ENCODE results near the gene HIBCH.
"Not testable (repeated sequence)": the region's sequence is repeated elsewhere in the genome, so short reads cannot be mapped to it uniquely, and the experiment has no call there.

HIBCH gene

DNA sequence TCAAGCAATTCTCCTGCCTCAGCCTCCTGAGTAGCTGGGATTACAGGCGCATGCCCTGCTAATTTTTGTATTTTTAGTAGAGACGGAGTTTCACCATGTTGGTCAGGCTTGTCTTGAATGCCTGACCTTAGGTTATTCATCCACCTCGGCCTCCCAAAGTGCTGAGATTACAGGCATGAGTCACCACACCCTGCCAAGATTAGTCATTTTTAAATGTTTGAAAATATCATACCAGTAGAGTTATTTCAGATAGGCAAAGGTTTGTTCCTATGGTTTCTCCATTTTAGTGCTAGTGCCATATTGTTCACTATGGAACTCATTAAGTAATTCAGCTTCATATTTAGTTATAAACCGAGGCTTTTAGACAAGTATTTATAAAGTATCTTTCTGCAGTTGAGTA, 52.3 kb downstream of the HIBCH start:
- no peak overlapping the region for H3K9ac ChIP-seq (ENCODE audit: low read length)
- H3K36me3 ChIP-seq (ENCODE audit: insufficient read depth, low read length) = no peaks in the 10 kb centered on the region
- H3K4me3 ChIP-seq (ENCODE audit: low read depth in 1 of 2, low read length in 2 of 2) = no peak overlapping the region
- H3K4me1 ChIP-seq (ENCODE audit: insufficient read depth, low read length) = no peaks in the 10 kb centered on the region
- no peaks in the 10 kb centered on the region for H3K27me3 ChIP-seq (ENCODE audit: control insufficient read depth in 1 of 2, insufficient read depth in 2 of 2, low read length in 2 of 2)
- H3K9me3 ChIP-seq (ENCODE audit: low read length) = no peaks in the 10 kb centered on the region
- H3K27ac ChIP-seq (ENCODE audit: low read depth, low read length) = no peak overlapping the region

DNA sequence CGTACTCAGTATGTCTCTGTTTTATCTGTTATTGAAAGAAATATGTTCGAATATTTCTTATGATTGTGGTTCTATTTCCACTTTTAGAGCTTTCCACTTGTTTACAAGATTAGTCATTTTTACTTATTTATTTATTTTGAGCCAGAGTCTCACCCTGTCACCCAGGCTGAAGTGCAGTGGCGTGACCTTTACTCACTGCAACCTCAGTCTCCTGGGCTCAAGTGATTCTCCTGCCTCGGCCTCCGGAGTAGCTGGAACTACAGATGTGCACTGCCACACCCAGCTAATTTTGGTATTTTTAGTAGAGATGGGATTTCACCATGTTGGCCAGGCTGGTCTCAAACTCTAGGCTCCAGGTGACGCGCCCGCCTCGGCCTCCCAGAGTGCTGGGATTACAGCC, 53.3 kb downstream of the HIBCH start:
- H3K27me3 ChIP-seq (ENCODE audit: control insufficient read depth in 1 of 2, insufficient read depth in 2 of 2, low read length in 2 of 2) = no peaks in the 10 kb centered on the region
- H3K27ac ChIP-seq (ENCODE audit: low read depth, low read length) = no peak overlapping the region
- no peaks in the 10 kb centered on the region for H3K9me3 ChIP-seq (ENCODE audit: low read length)
- no peaks in the 10 kb centered on the region for H3K36me3 ChIP-seq (ENCODE audit: insufficient read depth, low read length)
- no peaks in the 10 kb centered on the region for H3K4me1 ChIP-seq (ENCODE audit: insufficient read depth, low read length)
- no peak overlapping the region for H3K9ac ChIP-seq (ENCODE audit: low read length)
- no peak overlapping the region for H3K4me3 ChIP-seq (ENCODE audit: low read depth in 1 of 2, low read length in 2 of 2)

DNA sequence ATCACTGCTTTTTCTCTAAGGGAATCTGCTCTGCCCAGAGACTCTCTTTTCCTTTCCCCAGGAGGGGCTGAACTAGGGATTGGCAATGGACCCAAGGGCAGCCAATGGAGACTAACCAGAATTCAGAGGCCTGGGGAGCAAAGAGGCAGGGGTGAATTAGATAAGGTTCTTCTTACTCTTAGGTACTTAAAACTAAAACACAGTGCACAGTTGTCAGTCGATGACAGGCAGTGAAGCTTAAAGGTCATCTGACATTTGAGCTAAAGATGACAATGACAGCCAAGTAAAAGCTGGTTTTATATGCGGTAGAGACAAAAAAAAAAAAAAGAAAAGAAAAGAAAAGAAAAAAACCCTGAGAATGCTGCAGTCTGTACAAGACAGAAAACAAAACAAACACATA, 57.8 kb downstream of the HIBCH start:
- no peak overlapping the region for H3K9ac ChIP-seq (ENCODE audit: low read length)
- H3K9me3 ChIP-seq (ENCODE audit: low read length) = no peaks in the 10 kb centered on the region
- H3K4me3 ChIP-seq (ENCODE audit: low read depth in 1 of 2, low read length in 2 of 2) = no peak overlapping the region
- no peaks in the 10 kb centered on the region for H3K27me3 ChIP-seq (ENCODE audit: control insufficient read depth in 1 of 2, insufficient read depth in 2 of 2, low read length in 2 of 2)
- H3K4me1 ChIP-seq (ENCODE audit: insufficient read depth, low read length) = no peaks in the 10 kb centered on the region
- H3K36me3 ChIP-seq (ENCODE audit: insufficient read depth, low read length) = peaks cover 8% of the 10 kb centered on the region
- no peak overlapping the region for H3K27ac ChIP-seq (ENCODE audit: low read depth, low read length)

DNA sequence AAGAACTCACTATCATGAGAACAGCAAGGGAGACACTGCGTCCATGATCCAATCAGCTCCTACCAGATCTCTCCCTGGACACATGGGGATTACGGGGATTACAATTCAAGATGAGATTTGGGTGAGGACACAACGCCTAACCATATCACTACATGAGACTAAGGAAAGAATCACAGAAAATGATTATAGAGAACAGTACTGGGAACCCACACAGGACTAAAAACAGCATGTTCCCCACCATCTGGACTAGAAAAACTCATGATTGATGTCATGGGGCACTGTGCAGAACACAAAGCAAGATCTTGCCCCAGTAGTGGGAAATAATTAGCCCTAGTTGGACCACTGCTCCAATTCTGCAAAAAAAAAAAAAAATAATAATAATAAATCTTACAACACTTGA, 63.5 kb downstream of the HIBCH start:
- no peaks in the 10 kb centered on the region for H3K4me1 ChIP-seq (ENCODE audit: insufficient read depth, low read length)
- no peaks in the 10 kb centered on the region for H3K27me3 ChIP-seq (ENCODE audit: control insufficient read depth in 1 of 2, insufficient read depth in 2 of 2, low read length in 2 of 2)
- no peak overlapping the region for H3K4me3 ChIP-seq (ENCODE audit: low read depth in 1 of 2, low read length in 2 of 2)
- no peak overlapping the region for H3K9ac ChIP-seq (ENCODE audit: low read length)
- H3K36me3 ChIP-seq (ENCODE audit: insufficient read depth, low read length) = peaks cover 14% of the 10 kb centered on the region
- H3K27ac ChIP-seq (ENCODE audit: low read depth, low read length) = no peak overlapping the region
- H3K9me3 ChIP-seq (ENCODE audit: low read length) = no peaks in the 10 kb centered on the region

DNA sequence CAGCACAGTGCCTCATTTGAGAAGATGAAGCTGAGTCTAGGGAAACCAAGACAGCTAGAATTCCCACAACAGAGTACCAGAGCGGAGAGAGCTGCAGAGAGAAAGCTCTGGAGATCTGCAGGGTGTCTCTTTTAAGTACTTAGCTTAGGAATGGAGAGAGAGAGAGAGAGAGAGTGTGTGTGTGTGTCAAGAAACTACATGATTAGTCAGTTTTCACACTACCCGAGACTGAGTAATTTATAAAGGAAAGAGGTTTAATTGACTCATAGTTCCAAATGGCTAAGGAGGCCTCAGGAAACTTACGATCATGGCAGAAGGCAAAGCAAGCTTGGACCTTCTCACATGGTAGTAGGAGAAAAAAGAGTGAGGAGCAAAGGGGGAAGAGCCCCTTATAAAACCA, 64.0 kb downstream of the HIBCH start:
- Histone ChIP-seq H3K27ac (ENCODE audit: low read depth, low read length) (no peak overlapping the region), H3K9me3 (ENCODE audit: low read length) (no peaks in the 10 kb centered on the region), H3K4me1 (ENCODE audit: insufficient read depth, low read length) (no peaks in the 10 kb centered on the region), H3K9ac (ENCODE audit: low read length) (no peak overlapping the region), H3K4me3 (ENCODE audit: low read depth in 1 of 2, low read length in 2 of 2) (no peak overlapping the region), H3K27me3 (ENCODE audit: control insufficient read depth in 1 of 2, insufficient read depth in 2 of 2, low read length in 2 of 2) (no peaks in the 10 kb centered on the region), H3K36me3 (ENCODE audit: insufficient read depth, low read length) (peaks cover 14% of the 10 kb centered on the region)

DNA sequence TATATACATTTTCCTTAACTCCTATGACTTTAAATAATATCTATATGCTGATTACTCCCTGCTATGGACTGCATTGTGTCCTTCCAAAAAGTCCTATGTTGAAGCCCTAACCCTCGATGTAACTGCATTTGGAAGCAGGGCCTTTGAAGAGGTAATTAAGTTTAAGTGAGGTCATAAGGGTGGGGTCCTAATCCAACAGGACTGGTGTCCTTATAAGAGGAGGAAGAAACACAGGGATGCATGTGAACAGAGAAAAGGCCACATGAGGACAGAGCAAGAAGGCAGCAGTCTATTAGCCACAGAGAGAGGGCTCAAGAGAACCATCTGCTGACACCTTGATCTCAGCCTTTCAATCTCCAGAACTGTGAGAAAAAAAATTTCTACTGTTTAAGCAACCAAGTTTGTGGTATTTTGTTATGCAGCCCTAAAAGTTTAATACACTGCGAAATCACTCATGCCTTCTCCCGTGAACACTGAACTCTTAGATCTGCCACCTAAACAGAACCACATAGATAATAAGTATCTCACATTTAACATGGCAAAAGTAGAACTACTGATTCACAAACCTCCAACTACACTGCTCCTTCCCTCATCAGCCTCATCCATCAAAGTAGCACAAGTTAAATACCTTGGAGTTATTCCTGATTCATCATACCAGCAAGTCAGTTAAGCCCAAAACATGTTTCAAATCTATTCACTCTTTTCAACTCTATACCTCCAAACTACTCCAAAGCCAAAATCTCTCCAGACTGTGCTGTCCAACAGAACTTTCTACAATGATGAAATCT, 65.4 kb downstream of the HIBCH start:
- H3K4me3 ChIP-seq (ENCODE audit: low read depth in 1 of 2, low read length in 2 of 2) = no peak overlapping the region
- no peak overlapping the region for H3K9ac ChIP-seq (ENCODE audit: low read length)
- H3K4me1 ChIP-seq (ENCODE audit: insufficient read depth, low read length) = no peaks in the 10 kb centered on the region
- H3K36me3 ChIP-seq (ENCODE audit: insufficient read depth, low read length) = peaks cover 14% of the 10 kb centered on the region
- H3K27me3 ChIP-seq (ENCODE audit: control insufficient read depth in 1 of 2, insufficient read depth in 2 of 2, low read length in 2 of 2) = no peaks in the 10 kb centered on the region
- H3K27ac ChIP-seq (ENCODE audit: low read depth, low read length) = no peak overlapping the region
- H3K9me3 ChIP-seq (ENCODE audit: low read length) = no peaks in the 10 kb centered on the region

DNA sequence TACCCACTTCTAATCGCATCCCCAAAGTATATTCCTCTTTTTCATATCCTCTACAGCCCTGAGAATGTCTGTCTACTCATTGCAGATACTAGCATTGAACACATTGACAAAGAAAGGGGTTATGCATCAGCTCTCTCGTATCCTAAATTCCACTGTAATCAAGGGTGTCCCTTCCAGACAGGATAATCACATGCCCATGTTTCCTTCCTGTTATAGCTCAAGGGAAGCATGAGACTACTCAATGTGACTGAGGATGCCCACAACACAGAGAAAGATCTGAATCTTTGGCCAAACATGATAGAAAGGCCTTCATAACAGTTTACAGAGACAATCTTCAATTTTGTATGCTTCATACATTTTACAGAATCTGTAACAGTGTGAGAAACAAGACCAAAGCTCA, 69.2 kb downstream of the HIBCH start:
- Histone ChIP-seq H3K27ac (ENCODE audit: low read depth, low read length) (no peak overlapping the region), H3K4me3 (ENCODE audit: low read depth in 1 of 2, low read length in 2 of 2) (no peak overlapping the region), H3K9ac (ENCODE audit: low read length) (no peak overlapping the region), H3K4me1 (ENCODE audit: insufficient read depth, low read length) (no peaks in the 10 kb centered on the region), H3K9me3 (ENCODE audit: low read length) (no peaks in the 10 kb centered on the region), H3K27me3 (ENCODE audit: control insufficient read depth in 1 of 2, insufficient read depth in 2 of 2, low read length in 2 of 2) (no peaks in the 10 kb centered on the region), H3K36me3 (ENCODE audit: insufficient read depth, low read length) (peaks cover 8% of the 10 kb centered on the region)

DNA sequence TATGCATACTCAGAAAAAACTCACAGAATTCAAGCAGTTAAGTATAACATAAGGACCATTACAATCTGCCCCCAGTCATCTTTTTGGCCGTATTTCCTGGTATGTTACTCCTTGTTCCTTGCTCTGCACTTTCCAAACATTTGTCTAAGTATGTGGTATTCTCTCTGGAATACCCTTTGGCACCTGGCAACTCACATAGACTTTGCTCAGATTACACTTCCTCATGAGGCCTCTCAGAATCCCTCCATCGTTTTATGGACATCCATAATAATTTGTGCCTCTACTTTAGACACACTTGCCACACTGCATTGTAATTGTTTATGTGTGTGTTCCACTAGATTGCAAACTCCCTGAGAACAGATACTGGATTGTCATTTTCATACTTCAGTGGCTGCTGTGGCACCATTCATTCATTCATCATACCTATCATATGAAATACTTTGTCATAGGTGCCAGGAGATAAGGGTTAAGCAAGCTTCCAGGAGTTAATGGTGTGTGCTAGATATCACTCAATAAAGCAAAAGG, 84.0 kb downstream of the HIBCH start:
- Histone ChIP-seq H3K4me3 (ENCODE audit: low read depth in 1 of 2, low read length in 2 of 2) (no peak overlapping the region), H3K4me1 (ENCODE audit: insufficient read depth, low read length) (no peaks in the 10 kb centered on the region), H3K36me3 (ENCODE audit: insufficient read depth, low read length) (no peaks in the 10 kb centered on the region), H3K27me3 (ENCODE audit: control insufficient read depth in 1 of 2, insufficient read depth in 2 of 2, low read length in 2 of 2) (no peaks in the 10 kb centered on the region), H3K9ac (ENCODE audit: low read length) (no peak overlapping the region), H3K27ac (ENCODE audit: low read depth, low read length) (no peak overlapping the region), H3K9me3 (ENCODE audit: low read length) (no peaks in the 10 kb centered on the region)

DNA sequence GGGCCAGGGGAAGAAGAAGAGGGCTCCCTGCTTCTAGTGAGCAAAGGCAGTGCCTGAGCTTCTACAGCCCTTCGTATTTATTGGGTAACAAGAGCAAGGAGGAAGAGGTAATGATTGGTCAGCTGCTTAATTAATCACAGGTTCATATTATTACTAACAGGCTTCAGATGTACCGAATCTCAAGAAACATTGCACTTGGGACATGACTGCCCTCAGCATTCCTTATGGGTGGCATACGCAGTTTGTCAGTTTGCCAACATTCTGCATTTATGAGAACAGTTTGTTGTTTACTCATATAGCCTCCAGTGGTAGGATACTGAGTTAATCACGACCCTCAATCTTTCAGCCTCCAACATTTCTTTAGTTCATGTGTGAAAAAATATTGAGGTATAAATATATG, 84.5 kb downstream of the HIBCH start:
- Histone ChIP-seq H3K9ac (ENCODE audit: low read length) (no peak overlapping the region), H3K9me3 (ENCODE audit: low read length) (no peaks in the 10 kb centered on the region), H3K4me3 (ENCODE audit: low read depth in 1 of 2, low read length in 2 of 2) (no peak overlapping the region), H3K27ac (ENCODE audit: low read depth, low read length) (no peak overlapping the region), H3K36me3 (ENCODE audit: insufficient read depth, low read length) (no peaks in the 10 kb centered on the region), H3K4me1 (ENCODE audit: insufficient read depth, low read length) (no peaks in the 10 kb centered on the region), H3K27me3 (ENCODE audit: control insufficient read depth in 1 of 2, insufficient read depth in 2 of 2, low read length in 2 of 2) (no peaks in the 10 kb centered on the region)

DNA sequence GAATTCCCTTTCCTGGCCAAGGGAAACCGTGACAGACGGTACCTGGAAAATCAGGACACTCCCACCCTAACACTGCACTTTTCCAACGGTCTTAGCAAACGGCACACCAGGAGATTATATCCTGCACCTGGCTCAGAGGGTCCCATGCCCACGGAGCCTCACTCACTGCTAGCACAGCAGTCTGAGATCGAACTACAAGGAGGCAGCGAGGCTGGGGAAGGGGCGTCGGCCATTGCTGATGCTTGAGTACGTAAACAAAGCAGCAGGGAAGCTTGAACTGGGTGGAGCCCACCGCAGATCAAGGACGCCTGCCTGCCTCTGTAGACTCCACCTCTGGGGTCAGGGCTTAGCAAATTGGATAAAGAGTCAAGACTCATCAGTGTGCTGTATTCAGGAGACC, 95.6 kb downstream of the HIBCH start:
- not testable (repeated sequence) for H3K27ac ChIP-seq (ENCODE audit: low read depth, low read length); H3K4me3 ChIP-seq (ENCODE audit: low read depth in 1 of 2, low read length in 2 of 2); H3K9me3 ChIP-seq (ENCODE audit: low read length); H3K9ac ChIP-seq (ENCODE audit: low read length); H3K4me1 ChIP-seq (ENCODE audit: insufficient read depth, low read length); H3K36me3 ChIP-seq (ENCODE audit: insufficient read depth, low read length); H3K27me3 ChIP-seq (ENCODE audit: control insufficient read depth in 1 of 2, insufficient read depth in 2 of 2, low read length in 2 of 2)

DNA sequence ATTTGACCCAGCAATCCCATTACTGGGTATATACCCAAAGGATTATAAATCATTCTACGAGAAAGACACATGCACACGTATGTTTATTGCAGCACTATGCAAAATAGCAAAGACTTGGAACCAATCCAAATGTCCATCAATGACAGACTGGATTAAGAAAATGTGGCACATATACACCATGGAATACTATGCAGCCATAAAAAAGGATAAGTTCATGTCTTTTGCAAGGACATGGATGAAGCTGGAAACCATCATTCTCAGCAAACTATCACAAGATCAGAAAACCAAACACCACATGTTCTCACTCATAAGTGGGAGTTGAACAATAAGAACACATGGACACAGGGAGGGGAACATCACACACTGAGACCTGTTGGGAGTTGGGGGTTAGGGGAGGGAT, 96.9 kb downstream of the HIBCH start:
- not testable (repeated sequence) for H3K9me3 ChIP-seq (ENCODE audit: low read length); H3K36me3 ChIP-seq (ENCODE audit: insufficient read depth, low read length); H3K9ac ChIP-seq (ENCODE audit: low read length); H3K27ac ChIP-seq (ENCODE audit: low read depth, low read length); H3K27me3 ChIP-seq (ENCODE audit: control insufficient read depth in 1 of 2, insufficient read depth in 2 of 2, low read length in 2 of 2); H3K4me1 ChIP-seq (ENCODE audit: insufficient read depth, low read length); H3K4me3 ChIP-seq (ENCODE audit: low read depth in 1 of 2, low read length in 2 of 2)

DNA sequence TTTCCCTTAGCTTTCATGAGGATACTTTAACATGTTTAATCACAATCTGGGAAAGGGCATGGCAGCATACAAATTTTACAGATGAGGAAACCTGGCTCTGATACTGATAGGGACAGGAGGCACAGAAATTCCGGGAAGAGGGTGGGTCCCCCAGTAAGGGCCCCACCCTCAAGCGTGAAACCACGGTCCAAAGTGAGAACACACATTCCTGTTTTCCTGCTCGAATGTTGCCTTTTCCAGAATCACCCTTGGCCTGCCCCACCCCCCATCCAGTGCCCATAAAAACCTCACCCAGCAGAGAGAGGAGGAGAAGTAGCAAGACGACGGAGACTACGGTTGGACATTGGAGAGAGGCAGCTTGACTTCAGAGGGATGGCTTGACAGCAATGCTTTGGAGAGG, 98.2 kb downstream of the HIBCH start:
- Histone ChIP-seq H3K36me3 (ENCODE audit: insufficient read depth, low read length) (no peaks in the 10 kb centered on the region), H3K9me3 (ENCODE audit: low read length) (no peaks in the 10 kb centered on the region), H3K4me3 (ENCODE audit: low read depth in 1 of 2, low read length in 2 of 2) (no peak overlapping the region), H3K4me1 (ENCODE audit: insufficient read depth, low read length) (no peaks in the 10 kb centered on the region), H3K27me3 (ENCODE audit: control insufficient read depth in 1 of 2, insufficient read depth in 2 of 2, low read length in 2 of 2) (no peaks in the 10 kb centered on the region), H3K9ac (ENCODE audit: low read length) (no peak overlapping the region), H3K27ac (ENCODE audit: low read depth, low read length) (no peak overlapping the region)

All from muscle layer of colon (tissue), 2 donors.